NCI-H2107 treated with DMSO at 0.1 percent for 48 hours (cell line): ENCODE data around the gene ETFA.

Experiments used
- DNase-seq: peaks from one replicate; lab custom pipeline; 2025; ENCODE audit not compliant: unreplicated experiment; lab: John Stamatoyannopoulos, UW

Gene ETFA

DNA sequence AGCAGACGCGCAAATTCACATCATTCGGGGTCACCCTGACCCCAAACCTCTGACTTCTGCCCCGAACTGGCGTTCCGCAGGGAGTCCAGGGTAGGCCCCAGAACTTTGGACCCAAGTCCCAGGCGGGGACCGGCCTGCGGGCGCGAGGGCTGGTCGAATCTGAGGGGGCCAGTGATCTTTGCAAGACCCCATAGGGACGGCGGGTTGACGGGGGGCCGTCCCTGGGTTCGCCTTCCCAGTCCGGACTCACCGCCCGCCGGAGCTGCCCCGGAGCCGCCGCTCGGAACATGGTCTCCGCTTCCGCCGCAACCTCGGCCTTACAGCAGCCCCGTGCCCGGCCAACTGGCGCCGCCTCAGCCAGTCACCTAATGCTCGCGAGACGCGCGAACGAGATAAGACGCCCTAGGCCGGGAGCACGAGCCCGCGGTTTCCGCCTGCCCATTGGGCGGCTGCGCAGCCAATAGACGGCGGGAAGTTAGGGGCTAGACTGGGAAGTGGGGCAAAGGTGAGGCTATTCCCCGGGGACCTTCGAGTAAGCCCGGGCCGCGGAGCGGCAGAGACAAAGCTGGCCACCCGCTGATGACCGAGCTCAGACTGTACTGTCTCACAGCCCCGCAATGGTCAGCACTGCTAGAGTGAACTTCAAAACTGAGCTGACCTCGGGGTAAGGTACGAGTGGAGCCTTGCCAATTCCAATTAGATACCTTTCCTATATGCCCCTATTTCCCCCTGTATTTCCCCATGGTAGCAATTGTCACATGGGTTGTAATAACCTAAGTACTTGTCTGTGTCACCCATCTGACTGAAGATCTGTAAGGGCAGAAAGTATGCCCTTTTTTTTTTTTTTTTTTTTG is at the start of gene ETFA:
Gene ETFA, minus strand, starts transcription at position 370 of the 854 bp plus-strand sequence. Its CDS starts 81 bp downstream, at position 289.
- peak; percentile 81 for DNase-seq

DNA sequence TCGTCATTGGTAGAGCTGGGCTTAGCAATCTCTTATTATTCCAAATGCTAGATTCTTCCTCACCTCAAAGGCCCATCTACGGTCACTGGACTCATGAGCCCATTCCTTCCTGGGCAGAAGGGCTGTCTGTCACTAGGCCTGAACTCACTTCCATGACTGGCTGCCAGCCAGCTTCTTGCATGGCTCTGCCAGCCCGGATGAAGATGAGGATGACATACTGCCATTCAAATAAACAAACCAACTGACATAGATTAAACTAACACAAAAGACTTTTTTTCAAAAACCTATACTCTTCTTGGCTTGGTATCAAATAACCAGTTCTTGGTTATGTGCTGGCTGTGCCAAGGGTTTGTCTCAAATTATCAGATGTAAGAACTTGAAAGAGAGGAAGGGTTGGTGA is 49.1 kb upstream of the ETFA start:
- no peak for DNase-seq

DNA sequence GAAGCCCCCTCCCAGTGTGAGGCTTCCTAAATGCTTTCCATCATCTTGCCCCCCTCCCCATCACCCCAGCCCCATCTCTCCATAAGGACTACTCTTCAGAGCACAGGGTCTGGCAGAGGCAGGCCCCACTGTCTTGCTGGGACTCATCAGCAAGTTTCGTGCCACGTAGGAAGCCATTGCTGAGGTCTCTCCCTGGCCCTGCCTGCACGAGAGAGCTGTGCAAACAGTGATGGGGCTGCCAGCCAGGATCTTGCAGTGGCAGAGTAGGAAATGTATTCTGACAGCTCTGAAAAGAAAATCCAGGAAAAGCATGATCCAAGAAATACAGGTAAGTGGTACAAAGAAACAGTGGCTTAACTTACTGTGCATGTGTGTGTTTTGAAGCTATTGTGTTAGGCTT is 47.9 kb upstream of the ETFA start:
- DNase-seq, result no peak

DNA sequence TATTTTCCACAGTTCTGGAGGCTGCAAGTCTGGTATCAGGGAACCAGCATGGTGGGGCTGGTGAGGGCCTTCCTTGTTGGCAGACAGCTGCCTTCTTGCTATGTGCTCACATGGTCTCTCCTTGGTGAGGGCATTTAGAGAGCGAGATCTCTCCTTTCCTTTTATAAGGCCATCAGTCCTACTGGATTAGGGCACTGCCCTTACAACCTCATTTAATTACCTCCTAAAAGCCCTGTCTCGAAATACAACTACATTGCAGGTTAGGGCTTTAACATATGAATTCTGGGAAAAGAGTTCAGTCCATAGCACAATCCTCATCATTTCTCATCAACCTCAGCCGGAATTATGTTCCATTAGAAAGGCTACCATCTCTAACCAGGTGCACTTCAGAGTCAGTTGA is 47.2 kb upstream of the ETFA start:
- no peak for DNase-seq

DNA sequence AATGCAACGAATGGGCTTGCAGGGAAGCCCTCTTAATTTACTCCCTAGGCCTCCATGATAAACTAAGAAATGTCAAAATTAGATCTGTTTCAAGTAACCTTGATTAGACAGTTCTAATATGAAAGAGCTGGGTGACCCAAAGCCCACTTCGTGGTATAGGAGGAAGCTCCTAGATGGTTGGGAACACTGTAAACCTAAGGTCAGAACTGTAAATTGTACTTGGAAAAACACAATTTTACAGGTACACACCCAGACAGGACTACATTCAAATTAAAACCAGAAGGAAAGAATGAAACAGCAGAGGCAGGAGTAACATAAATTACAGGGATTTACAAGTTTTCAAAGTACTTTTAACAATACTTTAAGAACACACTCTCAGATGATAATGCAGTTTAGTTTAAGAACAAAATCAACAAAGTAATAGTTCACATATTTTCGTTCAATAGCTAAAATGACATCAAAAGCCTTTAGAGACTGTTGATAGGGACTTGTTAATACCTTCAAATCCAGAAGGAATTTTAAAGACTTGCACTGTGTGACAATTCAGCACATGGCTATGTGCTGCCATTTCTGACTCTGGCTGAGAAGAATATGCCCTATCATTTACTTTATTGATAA is 43.7 kb upstream of the ETFA start:
- no peak for DNase-seq

DNA sequence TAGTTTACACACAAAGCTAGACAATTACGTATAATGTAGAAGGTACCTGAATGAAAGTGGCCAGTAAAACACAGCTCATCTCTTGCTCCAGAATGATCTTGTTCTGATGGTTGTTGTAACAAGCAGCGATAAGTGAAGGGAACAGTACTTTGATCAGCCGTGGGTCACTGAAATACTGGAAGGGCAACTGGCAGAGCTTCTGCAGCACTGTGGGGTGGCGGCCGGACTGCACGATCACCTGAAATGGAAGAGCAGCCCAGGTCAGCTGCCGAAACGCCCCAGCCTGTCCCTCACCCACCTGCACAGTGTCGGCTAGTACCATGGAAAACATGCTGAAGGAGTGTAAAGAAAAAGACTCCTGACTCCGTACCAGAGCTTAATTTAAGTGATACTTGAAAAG is 42.6 kb upstream of the ETFA start:
- DNase-seq, result no peak

DNA sequence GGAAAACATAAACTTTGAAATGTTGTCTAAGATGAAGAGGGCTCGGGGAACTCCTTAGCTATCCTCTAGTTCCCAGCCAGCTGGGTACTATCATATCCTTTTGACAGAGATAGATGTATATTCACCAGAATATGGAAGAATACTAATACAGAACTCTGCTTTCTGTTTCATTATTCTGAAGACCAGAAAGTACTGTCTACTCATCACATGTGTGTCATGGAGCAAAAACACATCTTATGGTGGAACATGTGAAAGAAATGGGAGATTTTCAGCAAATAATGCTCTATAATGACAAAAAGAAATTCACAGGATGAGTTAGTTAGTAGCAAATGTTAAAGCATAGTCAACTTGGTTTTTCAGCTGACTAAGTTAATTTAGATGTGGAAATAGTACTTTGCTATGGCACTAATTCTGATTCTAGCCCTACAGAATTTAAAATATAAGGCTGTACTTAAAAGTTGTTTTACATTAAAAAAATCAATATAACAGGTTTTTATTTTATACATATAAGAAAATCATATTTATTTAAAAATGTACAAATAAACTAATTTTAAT is 41.8 kb upstream of the ETFA start:
- DNase-seq, result no peak

DNA sequence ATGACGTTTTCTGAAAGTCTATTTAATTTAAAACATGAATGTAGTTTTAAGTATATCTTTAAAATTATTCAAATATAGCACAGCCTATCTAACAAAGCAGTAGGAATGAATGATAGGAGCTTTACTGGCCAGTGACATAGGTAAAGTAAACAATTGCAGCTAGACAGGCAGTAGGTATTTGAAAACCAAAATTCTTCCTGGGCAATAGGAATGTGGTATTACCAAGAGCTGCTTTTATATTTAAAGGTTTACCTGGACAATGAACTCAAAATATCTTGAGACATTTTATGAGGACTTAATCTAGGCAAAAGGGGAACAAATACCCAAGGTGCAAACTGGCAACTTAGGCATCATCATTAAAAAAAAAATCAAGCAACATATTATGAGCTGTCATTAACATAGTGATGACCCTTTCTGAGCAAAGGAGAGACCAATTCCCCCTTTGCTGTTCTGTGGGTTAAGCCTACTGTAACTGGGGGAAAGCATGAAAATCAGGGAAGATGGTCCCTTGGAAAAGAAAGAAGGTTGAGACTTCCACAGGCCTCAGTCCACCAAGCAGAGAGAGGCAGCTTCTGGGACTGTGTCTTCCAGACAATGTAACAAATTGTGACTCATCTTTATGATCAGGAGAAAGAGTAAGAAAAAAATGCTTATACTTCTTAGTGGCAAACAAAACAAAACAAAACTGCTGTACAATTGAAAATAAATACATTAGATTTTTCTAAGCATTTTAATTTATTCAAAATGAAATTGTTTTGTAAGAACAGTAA is 38.2 kb upstream of the ETFA start:
- DNase-seq, result no peak

DNA sequence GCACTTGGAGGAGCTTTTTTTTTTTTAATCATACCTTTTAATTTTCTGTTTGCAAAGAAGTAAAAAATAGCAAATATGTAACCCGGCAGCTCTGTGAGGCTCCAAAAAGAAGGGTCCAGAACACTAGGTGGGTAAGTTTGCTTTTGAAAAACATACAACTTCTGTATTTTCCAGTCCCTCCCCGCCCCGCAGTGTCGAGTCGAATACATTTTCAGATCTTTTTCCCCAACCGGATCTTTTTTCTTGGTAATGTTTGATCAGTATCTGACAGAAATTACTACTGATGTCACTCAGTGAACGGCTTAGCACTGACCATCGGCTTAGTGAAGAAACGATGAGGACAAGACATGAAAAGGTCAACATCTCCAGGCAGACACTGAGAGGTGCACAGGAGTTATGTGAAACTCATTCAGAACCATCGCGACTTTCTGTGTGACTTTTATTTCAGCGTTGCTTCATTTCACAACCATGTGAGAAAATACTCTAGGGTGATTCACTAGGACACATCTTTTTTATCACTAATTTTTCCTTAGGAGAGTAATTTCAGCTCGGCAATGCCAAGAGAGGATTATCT is 36.3 kb upstream of the ETFA start:
- DNase-seq, result no peak

DNA sequence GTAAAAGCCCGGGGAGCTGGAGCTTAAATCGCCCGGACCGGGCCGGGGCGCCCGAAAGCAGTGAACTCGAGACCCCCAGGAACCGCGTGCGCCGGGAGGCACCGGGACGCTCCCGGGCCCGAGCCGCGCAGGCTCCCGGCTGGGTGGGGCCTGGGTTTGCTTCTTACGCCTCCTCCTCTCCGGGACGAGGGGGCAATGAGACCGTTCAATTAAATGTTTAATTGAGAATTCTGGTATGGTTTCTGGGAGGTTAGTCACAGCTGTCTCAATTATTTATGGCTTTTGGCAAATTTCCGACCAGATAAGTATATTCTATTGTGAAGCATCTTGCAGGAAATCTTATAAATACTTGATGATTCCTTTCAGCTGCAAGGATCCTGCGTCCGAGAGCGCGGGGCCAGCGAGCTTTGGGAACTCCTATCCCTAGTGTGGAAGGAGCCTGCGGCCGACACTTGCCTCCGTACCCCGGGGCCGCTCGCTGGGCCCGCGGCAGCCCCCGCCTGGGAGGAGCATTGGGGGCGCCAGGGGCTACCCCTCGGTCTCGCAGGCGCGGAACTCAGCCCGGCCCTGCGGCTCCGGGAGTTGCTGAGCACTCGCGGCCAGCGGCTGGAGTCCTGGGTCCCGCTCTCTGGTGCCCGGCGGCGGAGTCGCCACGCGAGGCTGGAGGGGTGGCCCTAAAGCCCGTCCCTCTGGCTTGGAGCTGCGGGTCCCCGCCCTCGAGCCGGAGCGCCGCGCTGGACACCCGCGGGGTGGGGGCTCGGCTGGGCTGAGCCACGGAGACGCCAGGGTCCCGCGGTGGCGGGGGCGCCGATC is 35.6 kb upstream of the ETFA start:
- DNase-seq, result no peak

DNA sequence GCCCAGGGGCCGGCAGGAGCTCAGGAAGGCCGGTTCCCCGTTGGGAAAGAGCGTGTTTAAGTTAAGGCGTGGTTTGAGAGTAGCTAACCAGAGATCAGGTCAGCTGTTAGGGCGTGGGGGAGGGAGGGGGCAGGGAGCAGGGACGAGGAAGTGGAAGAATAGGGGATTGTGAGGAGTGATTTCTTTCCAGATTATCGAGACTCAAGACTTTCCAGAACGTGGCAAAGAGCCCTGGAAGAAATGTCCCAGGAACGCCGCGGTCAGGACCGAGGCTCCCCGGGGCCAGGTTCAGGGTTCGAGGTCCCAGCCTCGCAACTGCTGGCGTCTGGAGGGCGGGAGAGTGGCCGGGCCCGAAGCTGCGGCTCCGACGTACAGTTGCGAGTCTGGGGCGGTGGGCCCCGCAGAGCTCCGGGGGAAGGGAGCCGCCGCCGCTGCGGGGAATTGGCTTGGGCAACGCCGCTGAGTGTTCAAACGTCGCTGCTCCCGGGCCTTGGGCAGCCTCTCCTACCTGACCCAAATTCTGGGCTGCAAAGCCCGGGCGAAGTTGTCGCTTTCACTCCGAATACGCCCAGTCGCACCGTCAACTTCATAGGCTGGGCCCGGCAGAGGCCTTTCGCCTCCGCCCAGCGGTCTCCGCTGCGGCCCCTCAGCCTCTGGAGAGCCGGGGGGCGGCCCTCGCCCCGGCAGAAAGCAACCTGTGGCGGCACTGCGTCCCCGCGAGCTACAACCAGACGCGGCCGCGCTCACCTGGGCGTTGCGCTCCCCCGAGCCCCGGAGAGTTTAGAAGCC is 34.8 kb upstream of the ETFA start:
- no peak for DNase-seq

DNA sequence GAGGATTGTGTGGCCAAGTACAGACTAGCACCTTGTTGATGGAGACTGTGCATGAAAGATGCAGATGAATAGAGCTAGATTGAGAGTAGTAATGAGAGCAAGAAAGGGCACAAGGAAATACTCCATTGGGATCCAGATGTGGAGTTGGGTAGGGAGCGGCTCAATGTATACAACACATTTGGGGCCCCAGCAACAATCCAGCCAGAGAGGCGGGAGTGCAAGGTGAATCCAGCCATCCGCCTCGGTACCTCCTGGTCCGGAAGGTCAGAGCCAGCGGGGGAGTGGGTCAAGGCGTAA is 34.3 kb upstream of the ETFA start:
- DNase-seq, result no peak

DNA sequence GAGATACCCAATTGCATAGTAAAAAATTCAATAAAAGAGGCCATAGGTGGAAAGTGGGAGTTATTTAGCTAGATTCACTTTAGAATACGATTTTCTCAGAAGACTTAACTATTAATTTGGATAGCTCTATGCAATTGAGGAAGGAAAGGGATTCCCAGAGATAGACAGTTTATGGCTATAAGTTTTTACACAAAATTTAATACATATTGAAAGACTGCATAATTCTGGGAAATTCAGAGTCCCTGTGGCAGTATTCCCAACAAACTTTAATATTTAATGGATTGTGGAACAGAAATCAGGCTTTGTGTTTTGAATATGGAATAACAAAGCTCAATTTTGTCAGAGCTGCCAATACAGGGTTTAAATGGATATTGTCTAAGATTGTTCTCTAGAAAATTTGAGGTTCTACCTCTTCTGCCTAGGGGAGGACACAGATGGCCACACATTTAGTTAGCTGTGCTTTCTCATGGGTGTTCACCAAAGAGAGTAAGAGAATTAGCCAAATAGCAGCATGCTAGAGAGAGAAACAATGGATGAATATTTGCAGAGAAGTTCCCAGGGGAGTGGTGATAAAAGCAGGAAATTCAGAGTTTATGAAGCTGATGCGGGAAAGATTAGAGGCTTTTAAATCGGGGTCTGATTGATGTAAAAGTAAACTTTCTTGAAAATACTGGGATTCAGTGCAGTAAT is 33.8 kb upstream of the ETFA start:
- DNase-seq, result no peak

DNA sequence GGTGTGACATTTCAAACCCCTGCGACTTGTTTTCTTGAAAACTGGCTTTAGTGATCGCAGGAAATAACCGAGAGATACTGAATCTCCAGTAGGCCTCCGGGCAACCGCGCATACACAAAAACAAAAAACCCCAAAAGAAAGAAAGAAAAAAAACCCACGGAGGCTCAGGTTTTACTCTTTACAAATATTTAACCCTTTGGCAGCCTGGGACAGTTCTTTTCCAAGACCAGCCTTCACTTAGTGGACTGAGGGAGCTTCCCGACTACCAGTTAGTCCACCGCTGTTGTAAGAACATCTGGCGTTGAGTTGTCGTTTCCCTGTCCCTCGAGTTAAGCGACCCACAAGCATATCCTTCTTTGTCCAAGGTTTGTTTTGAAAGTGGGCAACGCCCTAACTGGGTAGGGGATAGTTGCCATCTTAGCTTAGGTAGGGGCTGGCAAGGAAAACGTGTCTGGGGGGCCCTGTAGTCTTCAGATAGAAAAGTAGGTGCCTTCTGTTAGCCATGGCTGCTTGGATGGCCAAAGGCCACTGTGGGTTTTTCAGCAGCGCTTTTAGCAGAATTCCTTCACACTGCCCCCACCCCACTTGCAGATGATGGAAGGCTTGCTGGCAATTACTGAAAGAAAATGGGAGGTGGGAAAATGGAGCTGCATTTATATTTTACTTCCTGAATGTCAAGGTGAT is 32.2 kb upstream of the ETFA start:
- no peak for DNase-seq

DNA sequence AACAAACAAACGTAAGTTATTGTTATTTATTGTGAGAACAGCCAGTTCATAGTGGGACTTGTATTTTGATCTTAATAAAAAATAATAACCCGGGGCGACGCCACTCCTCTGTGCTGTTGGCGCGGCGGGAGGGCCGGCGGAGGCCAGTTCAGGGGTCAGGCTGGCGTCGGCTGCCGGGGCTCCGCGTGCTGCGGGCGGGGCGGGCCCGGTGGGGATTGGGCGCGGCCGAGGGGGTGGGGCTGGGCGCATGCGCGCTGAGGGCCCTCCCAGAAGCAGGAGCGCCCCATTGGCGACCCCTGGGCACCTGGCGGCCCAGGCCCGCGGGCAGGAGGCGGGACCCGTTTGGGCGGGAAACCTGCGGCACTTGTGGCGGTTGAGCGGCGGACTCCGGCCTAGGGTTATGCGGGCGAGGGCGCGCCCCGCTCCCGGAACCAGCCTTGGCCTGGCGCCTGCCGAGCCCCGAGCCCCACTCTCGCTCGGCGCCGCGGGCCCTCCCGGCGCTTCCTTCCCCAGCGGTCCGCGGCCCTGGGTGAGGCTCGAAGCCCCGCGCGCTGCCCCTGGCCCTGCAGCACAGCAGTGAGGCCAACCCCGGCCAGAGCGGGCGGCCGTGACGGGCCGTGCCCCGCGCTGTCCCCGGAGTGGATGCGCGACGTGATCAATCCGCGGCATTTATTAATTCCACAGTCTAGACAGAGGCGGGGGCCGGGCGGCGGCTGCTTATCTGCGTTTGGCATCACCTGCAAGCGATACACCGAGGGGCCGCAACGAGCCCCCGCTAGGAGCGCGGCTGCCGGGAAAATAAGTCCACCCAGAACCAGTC is 31.3 kb upstream of the ETFA start:
- DNase-seq, result no peak

DNA sequence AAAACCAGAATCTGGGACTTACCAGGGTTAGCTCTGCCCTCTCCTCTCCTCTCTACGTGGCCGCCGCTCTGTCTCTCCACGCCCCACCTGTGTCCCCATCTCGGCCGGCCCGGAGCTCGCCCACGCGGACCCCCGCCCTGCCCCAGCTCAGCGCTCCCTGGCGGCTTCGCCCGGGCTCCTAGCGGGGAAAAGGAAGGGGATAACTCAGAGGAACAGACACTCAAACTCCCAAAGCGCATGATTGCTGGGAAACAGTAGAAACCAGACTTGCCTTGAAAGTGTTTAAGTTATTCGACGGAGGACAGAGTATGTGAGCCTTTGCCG is 30.8 kb upstream of the ETFA start:
- DNase-seq, result no peak

DNA sequence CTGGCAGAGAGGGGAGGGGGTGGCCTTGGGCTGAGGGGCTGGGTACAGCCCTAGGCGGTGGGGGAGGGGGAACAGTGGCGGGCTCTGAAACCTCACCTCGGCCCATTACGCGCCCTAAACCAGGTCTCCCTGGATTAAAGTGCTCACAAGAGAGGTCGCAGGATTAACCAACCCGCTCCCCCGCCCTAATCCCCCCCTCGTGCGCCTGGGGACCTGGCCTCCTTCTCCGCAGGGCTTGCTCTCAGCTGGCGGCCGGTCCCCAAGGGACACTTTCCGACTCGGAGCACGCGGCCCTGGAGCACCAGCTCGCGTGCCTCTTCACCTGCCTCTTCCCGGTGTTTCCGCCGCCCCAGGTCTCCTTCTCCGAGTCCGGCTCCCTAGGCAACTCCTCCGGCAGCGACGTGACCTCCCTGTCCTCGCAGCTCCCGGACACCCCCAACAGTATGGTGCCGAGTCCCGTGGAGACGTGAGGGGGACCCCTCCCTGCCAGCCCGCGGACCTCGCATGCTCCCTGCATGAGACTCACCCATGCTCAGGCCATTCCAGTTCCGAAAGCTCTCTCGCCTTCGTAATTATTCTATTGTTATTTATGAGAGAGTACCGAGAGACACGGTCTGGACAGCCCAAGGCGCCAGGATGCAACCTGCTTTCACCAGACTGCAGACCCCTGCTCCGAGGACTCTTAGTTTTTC is 30.2 kb upstream of the ETFA start:
- no peak for DNase-seq
